Stomach smooth muscle (tissue), 2 donors: ENCODE measurements around the gene GPHA2.
"Not testable (repeated sequence)": the region's sequence is repeated elsewhere in the genome, so short reads cannot be mapped to it uniquely, and the experiment has no call there.

ENCODE experiments used
- H3K27ac ChIP-seq: one replicate; pipeline ENCODE4 v1.7.0; 2013; ENCODE audit warnings: mild to moderate bottlenecking, low read length, inconsistent platforms
- H3K27me3 ChIP-seq, 2 donors: one replicate each; pipeline ENCODE4 v1.7.0; 2013; ENCODE audit warnings: low read length in 2 of 2; ENCODE audit not compliant: insufficient read depth in 2 of 2, control insufficient read depth in 1 of 2
- H3K36me3 ChIP-seq, 2 donors: one replicate each; pipeline ENCODE4 v1.7.0; 2013; ENCODE audit warnings: low read length in 2 of 2; ENCODE audit not compliant: control insufficient read depth in 2 of 2, insufficient read depth in 2 of 2
- H3K4me1 ChIP-seq: one replicate; pipeline ENCODE4 v1.7.0; 2013; ENCODE audit warnings: low read length; ENCODE audit not compliant: control insufficient read depth, insufficient read depth
- H3K4me3 ChIP-seq, 2 donors: one replicate each; pipeline ENCODE4 v1.7.0; 2013; ENCODE audit warnings: low read length in 2 of 2
- H3K9ac ChIP-seq, 2 donors: one replicate each; pipeline ENCODE4 v1.7.0; 2013; ENCODE audit warnings: low read length in 2 of 2, mild to moderate bottlenecking in 1 of 2
- H3K9me3 ChIP-seq, 2 donors: one replicate each; pipeline ENCODE4 v1.7.0; 2013; ENCODE audit warnings: low read length in 2 of 2; ENCODE audit not compliant: control insufficient read depth in 2 of 2
- donor health status: healthy.
- donor health status: Pancreatic carcinoma.

GPHA2 gene

DNA sequence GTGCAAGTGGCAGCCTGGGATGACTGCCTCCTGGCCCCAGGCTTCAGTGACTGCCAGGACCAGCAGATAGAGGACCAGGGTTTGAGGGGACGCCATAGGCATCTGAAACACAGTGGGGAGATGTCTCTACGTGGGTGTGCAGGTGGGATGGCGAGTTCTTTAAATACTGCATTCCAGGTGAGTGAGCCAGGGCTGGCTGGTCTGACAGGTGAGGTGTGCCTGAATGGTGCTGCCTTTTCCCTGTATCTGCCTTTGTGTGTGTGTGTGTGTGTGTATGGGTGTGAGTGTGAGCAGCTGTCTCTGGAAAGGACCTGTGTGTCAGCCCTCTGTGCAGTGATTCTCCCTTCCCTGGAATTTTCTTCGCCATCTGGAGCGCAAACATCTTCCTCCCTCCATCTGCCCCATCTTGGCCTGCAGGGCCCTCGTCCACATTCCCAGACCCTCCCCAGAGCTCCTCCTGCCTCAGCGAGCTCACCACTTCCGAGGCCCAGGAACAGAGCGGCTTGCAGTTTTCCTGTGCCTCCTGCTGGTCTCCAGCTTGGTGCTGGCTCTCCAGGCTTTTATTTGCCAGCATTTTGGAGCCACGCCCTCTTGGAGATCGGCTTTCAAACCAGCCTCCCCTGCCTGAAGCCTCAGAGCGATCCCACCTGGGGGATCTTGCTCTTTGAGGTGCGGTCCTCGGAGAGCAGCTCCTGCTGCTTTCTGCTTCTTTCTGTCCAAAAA, at the start of gene GPHA2:
GPHA2 (minus strand) TSS at position 535 of the 723 bp plus-strand sequence; CDS start at position 102, 433 bp downstream.
- H3K27ac ChIP-seq, result no peak within 1 kb of the TSS
- peak within 1 kb of the TSS in 1 of 2 donors; percentile 21 for H3K9ac ChIP-seq
- peaks cover 32% of the 10 kb centered on the region in 2 donors for H3K36me3 ChIP-seq
- peaks cover 2% of the 10 kb centered on the region for H3K4me1 ChIP-seq
- no peak within 1 kb of the TSS for H3K4me3 ChIP-seq
- no peaks in the 10 kb centered on the region for H3K9me3 ChIP-seq
- peaks cover 0 to 2% of the 10 kb centered on the region in 2 donors for H3K27me3 ChIP-seq

DNA sequence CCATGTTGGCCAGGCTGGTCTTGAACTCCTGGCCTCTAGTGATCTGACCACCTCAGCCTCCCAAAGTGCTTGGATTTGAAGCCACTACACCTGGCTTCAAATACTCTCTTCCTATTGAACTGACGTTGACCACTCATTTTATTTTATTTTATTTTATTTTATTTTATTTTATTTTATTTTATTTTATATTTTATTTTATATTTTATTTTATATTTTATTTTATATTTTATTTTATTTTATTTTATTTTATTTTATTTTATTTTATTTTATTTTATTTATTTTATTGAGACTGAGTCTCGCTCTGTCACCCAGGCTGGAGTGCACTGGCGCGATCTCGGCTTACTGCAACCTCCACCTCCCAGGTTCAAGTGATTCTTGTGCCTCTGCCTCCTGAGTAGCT, 47.6 kb upstream of the GPHA2 start:
- H3K27ac ChIP-seq, H3K27me3 ChIP-seq, H3K4me3 ChIP-seq, H3K36me3 ChIP-seq, H3K4me1 ChIP-seq, H3K9me3 ChIP-seq, H3K9ac ChIP-seq: not testable (repeated sequence)

DNA sequence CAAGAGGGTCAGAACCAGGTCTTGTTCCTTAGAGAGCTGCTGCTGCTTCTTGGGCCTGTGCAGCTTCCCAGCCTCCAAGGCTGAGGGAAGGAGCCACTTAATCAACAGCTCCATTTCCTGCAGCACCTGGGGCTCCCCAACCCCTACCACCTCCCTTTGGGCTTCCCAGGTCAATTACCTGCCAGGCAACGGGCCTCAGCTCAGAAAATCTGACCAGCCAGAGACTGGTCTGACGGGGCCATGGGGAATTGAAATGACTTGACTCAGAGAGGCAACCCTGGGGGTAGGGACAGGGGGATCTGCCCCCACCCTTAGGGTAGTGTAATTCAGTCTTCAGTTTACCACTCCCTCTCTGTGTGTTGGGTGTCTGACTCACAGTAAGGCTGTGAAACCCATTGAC, 41.0 kb upstream of the GPHA2 start:
- H3K4me1 ChIP-seq, result peaks cover 2% of the 10 kb centered on the region
- no peak overlapping the region for H3K4me3 ChIP-seq
- no peak overlapping the region for H3K9ac ChIP-seq
- no peaks in the 10 kb centered on the region for H3K36me3 ChIP-seq
- H3K9me3 ChIP-seq, result no peaks in the 10 kb centered on the region
- peaks cover 0 to 5% of the 10 kb centered on the region in 2 donors for H3K27me3 ChIP-seq
- no peak overlapping the region for H3K27ac ChIP-seq

GRCh38 chr11:64974124-64974523, 38.4 kb upstream of the GPHA2 start:
- no peak overlapping the region for H3K9ac ChIP-seq
- H3K27ac ChIP-seq, result no peak overlapping the region
- no peaks in the 10 kb centered on the region for H3K9me3 ChIP-seq
- no peaks in the 10 kb centered on the region for H3K36me3 ChIP-seq
- peaks cover 0 to 5% of the 10 kb centered on the region in 2 donors for H3K27me3 ChIP-seq
- H3K4me1 ChIP-seq, result peaks cover 5% of the 10 kb centered on the region
- H3K4me3 ChIP-seq, result no peak overlapping the region

DNA sequence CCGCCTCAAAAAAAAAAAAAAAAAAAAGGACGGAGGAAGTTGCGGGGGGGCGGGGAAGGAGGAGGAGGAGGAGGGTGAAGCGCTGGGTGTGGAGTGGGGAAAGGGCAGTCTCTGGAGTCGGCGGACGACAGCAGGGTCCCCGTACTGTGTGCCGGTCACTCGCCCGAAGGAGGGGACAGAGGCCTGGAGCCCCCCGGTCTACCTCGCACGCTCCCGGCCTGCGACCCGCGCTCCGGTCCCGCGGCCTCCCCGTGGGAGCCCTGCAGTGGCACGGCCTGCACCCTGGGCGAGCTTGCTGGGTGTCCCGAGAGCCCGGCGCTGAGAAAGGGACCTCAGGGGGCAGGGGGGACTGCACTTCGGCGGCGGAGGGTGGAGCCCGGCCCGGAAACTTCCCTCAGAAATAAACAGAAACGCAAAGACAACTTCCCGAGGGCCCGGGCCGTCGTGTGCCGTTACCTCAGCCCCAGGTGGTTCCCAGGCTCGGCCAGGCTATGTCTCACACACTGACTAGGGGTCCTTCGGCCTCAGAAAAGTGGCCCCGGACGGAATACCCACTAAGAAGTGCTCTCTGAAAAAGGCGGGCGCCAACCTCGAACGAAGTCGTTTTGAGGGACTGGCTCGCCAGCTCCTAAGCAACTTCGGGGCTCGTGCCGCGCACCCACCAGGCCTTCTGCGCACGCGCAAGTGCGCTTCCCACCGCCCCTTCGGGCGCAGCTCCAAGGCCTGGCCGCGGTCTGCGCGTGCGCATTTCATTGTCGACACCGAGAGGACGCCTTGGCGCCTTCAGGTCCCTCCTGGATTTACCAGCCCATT, 35.9 kb upstream of the GPHA2 start, which contains the start of gene MAJIN:
MAJIN (minus strand) TSS at position 688 of the 813 bp plus-strand sequence. CDS start 12,703 bp downstream, outside the sequence.
- H3K36me3 ChIP-seq, result no peaks in the 10 kb centered on the region
- no peaks in the 10 kb centered on the region for H3K9me3 ChIP-seq
- peaks cover 5% of the 10 kb centered on the region for H3K4me1 ChIP-seq
- H3K27ac ChIP-seq, result no peak within 1 kb of the TSS
- peaks cover 0 to 2% of the 10 kb centered on the region in 2 donors for H3K27me3 ChIP-seq
- peak within 1 kb of the TSS; percentile 47 to 68 for H3K4me3 ChIP-seq
- peak within 1 kb of the TSS in 1 of 2 donors; percentile 9 for H3K9ac ChIP-seq

DNA sequence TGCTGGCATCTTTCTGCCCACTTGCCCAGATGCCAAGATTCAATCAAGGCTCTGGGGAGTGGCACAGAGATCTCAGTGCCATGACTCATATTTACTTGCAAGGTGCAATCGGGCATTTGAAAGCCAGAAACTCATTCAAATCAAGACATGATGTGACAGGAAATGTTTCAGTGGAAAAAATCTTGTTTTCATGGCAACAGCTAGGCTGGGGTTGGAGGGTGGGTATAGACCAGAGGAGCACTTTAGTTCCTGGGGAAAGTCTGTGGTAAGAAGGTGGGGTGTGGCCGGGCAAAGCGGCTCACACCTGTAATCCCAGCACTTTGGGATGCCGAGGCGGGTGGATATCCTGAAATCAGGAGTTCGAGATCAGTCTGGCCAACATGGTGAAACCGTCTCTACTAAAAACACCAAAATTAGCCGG, 35.0 kb upstream of the GPHA2 start:
- Histone ChIP-seq H3K4me1 (peaks cover 5% of the 10 kb centered on the region), H3K4me3 (no peak overlapping the region), H3K27ac (no peak overlapping the region), H3K9me3 (no peaks in the 10 kb centered on the region), H3K9ac (no peak overlapping the region), H3K27me3 (peaks cover 0 to 2% of the 10 kb centered on the region in 2 donors), H3K36me3 (no peaks in the 10 kb centered on the region)

DNA sequence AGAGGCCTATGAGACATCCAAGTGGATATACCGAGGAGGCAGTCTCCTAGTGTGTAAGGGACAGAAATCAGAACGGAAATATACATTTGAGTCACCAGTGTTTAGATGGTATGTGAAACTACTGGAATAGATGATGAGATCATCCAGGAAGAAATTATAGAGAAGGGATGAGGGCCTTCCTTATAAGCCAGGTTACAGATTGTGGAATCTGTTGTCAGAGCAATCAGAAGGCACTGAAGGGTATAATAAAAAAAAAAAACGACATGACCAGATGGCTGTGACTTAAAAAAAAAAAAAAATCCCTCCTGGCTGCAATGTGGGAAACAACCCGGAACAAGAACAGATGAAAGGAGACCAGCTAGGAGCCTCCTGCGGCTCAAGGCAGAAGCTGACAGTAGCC, 33.5 kb upstream of the GPHA2 start:
- Histone ChIP-seq H3K4me1 (peaks cover 5% of the 10 kb centered on the region), H3K27me3 (peaks cover 0 to 2% of the 10 kb centered on the region in 2 donors), H3K36me3 (no peaks in the 10 kb centered on the region), H3K4me3 (no peak overlapping the region), H3K9ac (no peak overlapping the region), H3K27ac (no peak overlapping the region), H3K9me3 (no peaks in the 10 kb centered on the region)

GRCh38 chr11:64967375-64967774, 31.7 kb upstream of the GPHA2 start:
- Histone ChIP-seq H3K9me3 (no peaks in the 10 kb centered on the region), H3K4me1 (peaks cover 5% of the 10 kb centered on the region), H3K36me3 (no peaks in the 10 kb centered on the region), H3K9ac (no peak overlapping the region), H3K27me3 (no peaks in the 10 kb centered on the region), H3K4me3 (no peak overlapping the region), H3K27ac (no peak overlapping the region)

GRCh38 chr11:64963072-64963631, 27.5 kb upstream of the GPHA2 start:
- no peak overlapping the region for H3K4me3 ChIP-seq
- H3K9me3 ChIP-seq, result no peaks in the 10 kb centered on the region
- peaks cover 0 to 3% of the 10 kb centered on the region in 2 donors for H3K27me3 ChIP-seq
- H3K27ac ChIP-seq, result no peak overlapping the region
- no peaks in the 10 kb centered on the region for H3K4me1 ChIP-seq
- no peak overlapping the region for H3K9ac ChIP-seq
- no peaks in the 10 kb centered on the region for H3K36me3 ChIP-seq

GRCh38 chr11:64960719-64961118, 25.0 kb upstream of the GPHA2 start:
- Histone ChIP-seq H3K9me3 (no peaks in the 10 kb centered on the region), H3K27ac (no peak overlapping the region), H3K4me3 (no peak overlapping the region), H3K9ac (no peak overlapping the region), H3K27me3 (peaks cover 0 to 3% of the 10 kb centered on the region in 2 donors), H3K4me1 (no peaks in the 10 kb centered on the region), H3K36me3 (no peaks in the 10 kb centered on the region)
